IPS DF 19.7 (cell line): Measurements from ENCODE around the gene RBM34.
"Not testable (repeated sequence)": the region's sequence is repeated elsewhere in the genome, so short reads cannot be mapped to it uniquely, and the experiment has no call there.

Experiments
- DNase-seq: peaks from one replicate; pipeline ENCODE4 v3.0.0-alpha.2; 2013; ENCODE audit warnings: low read depth, low spot score

RBM34 gene

GRCh38 chr1:235113183-235113917 is 47.7 kb downstream of the RBM34 start:
- DNase-seq, result no peak

DNA sequence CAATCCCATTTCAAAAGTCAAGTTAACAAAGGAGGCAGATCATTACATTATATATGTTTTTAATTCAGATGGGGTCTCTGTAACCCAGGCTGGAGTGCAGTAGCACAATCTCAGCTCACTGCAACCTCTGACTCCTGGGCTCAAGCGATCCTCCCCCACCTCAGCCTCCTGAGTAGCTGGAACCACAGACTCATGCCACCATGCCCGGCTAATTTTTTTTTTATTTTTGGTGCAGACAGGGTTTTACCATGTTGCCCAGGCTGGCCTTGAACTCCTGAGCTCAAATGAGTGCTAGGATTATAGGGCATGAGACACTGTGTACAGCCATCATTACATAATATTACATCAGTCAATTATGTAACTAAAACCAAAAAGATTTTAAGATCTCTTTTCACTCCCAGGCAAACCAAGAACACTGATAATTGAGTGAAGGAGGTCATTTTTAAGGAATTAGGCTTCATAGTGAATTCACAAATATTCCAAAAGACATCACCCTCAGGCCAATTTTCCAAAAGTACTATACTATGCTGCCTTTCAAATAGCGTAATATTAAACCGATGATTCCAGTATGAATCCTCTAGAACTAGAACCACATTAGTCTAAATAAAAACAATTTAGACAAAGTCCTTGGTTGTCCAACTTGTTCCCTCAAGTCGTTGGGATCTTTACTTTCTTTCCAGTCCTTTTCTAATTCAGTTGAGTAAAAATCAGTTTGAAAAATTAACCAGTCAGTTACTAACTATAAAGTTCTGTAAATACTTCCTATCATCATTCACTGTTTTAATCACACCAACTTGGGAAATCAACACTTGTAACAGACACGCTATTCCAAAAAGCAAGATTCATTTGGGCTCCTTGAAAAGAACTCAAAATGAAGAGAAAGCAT is 48.5 kb downstream of the RBM34 start:
- no peak for DNase-seq

- no peak for DNase-seq
Measured at GRCh38 chr1:235111107-235111506, 49.9 kb downstream of the RBM34 start.

DNA sequence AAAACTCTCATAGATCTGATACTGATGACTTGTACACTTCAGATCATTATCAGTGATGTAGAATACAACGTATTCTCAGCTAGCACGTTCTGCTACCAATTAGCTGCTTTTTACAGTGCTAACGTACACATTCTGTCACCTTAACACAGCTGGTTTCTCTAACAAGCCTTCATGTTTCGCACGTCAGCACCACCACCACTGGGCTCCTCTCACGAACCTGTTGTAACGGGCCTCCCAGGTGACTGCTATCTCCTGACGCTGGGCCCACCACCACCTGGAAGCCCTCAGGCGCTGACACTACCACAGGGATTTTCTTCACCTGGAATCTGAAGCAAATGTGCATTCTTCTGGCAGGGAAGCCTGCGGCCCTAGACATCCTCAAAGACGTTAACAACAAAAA is 52.2 kb downstream of the RBM34 start:
- no peak for DNase-seq

GRCh38 chr1:235108185-235108593 is 52.9 kb downstream of the RBM34 start:
- DNase-seq, result no peak

DNA sequence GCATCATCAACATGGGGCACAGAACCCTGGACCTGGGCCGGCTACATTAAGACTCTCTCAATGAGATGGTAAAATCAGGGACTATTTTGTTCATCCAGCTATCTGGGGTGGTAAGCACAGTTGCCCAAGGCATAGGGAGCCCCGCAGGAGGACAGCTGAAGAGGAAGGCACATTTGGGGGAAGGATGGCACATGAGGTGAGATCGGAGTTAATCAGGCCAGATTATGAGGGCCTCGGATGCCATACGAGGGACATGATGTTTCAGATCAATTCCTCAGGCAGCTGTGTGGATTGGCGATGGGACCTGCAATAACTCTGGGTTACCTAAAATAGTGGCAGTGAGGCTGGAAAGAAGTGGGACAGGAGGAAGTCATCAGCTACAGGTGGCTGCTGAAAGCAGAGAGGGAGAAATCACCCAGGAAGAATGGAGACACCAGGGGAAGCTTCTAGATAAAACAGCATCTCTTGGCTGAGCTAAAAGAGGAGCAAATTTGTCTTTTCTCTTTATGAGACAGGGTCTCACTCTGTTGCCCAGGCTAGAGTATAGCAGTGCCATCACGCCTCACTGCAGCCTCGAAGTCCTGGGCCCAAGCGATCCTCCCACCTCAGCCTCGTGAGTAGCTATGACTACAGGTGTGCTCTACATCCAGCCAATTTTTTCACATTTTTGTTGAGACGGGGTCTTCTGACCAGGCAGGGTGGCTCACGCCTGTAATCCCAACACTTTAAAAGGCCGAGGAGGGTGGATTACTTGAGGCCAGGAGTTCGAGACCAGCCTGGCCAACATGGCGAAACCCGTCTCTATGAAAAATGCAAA is 53.5 kb downstream of the RBM34 start:
- no peak for DNase-seq

GRCh38 chr1:235106457-235106856 is 54.6 kb downstream of the RBM34 start:
- no peak for DNase-seq

GRCh38 chr1:235105051-235106043 is 55.7 kb downstream of the RBM34 start:
- DNase-seq, result no peak

GRCh38 chr1:235102993-235103411 is 58.0 kb downstream of the RBM34 start:
- DNase-seq, result no peak

- no peak for DNase-seq
Measured at GRCh38 chr1:235102259-235102582, 58.8 kb downstream of the RBM34 start.

GRCh38 chr1:235101558-235102258 is 59.3 kb downstream of the RBM34 start:
- DNase-seq, result no peak

GRCh38 chr1:235100194-235100772 is 60.8 kb downstream of the RBM34 start:
- DNase-seq, result no peak

GRCh38 chr1:235098991-235099390 is 62.1 kb downstream of the RBM34 start:
- DNase-seq, result no peak

DNA sequence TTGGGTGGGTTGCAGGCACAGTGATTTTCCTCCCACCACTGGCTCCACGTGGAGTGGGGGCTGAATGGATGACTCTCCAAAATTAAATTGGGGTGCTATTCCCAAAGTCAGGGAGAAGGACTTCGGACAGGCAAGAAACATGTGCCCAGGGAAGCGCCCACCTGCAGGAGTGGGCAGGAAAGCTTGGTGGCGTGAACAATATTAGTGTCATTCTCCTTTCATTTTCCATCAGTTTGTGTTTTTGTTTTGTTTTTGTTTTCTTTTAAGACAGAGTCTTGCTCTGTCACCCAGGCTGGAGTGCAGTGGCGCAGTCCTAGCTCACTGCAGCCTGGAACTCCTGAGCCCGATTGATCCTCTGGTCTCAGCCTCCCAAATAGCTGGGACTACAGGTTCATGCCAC is 62.5 kb downstream of the RBM34 start:
- no peak for DNase-seq

- DNase-seq, result not testable (repeated sequence)
Measured at GRCh38 chr1:235097501-235097900, 63.5 kb downstream of the RBM34 start.

DNA sequence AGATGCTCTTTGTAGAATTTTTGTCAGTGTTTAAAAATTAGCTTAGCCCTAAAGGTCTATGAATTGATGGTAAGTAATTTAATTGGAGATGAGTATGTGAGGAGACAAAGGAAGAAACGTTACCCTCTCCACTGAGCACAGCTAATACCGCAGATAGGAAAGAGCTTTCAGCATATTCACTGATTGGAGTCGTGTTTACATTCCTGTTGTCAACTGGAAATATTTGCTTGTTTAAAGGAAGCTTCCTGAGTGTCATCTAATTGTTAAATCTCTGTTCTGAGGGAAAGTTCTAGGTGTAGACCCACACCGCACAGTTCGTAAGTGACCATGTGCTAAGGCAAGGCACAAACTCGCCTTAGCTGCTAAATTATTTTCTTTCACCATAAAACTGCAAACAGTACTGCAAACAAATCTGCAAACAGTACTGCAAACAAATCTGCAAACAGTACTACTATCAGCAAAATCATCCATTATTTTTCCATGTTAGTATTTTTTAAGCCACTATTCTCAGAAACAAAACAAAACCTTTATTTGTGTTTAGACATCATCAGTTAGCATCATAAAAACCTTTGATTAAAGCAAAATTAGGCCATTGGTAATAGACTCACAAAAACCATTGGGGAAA is 65.0 kb downstream of the RBM34 start:
- no peak for DNase-seq

- no peak for DNase-seq
Measured at GRCh38 chr1:235093696-235094592, 67.1 kb downstream of the RBM34 start.

GRCh38 chr1:235093013-235093695 is 67.9 kb downstream of the RBM34 start:
- peak; percentile 75 for DNase-seq
